ENCODE measurements around the gene LDHD. TPM values are rescaled to one million over a fixed set of nuclear protein-coding genes. Genes with fewer than 3 reads are reported as not detected.

The LDHD gene
- total and polyA plus RNA-seq, 2 of the 13 experiments (the other 11 are each of a cell fraction or from before 2014, with no cell fraction given): 9.1 to 9.8 TPM

DNA sequence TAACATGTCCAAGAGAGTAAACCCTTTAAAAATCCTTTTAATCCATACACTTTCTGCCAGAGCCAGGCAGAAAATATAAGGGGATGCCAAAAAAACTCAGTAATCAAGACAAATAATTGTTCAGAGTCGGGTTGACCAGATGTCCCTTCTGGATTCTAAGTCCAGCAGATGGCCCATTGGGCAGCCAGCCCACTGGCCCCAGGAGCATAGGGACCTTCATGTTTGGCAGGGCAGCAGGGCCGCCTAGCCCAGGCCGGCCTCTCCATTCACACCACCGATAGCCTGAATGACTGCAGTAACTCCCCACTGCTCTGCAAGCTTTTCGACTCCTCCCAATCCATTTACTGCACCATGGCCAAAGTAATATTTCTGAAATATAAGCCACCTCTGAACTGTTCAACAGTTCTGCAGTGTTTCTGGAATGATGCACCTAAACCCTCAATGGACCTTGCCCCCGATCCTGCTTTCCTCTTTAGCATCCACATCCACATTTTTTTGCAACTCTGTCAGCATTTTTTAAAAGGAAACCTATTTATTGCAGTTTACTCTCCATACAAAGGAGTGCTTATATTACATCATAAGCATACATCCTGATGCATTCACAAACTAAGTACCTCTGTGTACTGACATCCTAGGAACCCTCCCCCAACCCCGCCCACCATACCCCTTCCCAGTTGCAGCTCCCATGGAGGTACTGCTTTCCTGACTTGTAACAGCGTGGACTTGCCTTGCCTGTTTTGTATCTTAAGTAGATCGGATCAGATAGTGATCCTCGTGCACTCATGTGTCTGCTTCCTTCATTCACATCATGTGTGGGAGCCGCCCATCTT is 46.4 kb downstream of the LDHD start (continued):
- TF ChIP-seq DR1 (CRISPR knock-in tag; IDR thresholded peaks at IDR 0.05) (no peak), ZNF550 (CRISPR knock-in tag; IDR thresholded peaks at IDR 0.05; ENCODE audit: borderline replicate concordance) (no peak), ZNF713 (CRISPR knock-in tag; IDR thresholded peaks at IDR 0.05) (no peak; the same call in 1 of the 2 replicates), POGZ (CRISPR knock-in tag; IDR thresholded peaks at IDR 0.05) (no peak; the same call in 1 of the 2 replicates), ESRRA (CRISPR knock-in tag; IDR thresholded peaks at IDR 0.05; ENCODE audit: low read depth) (no peak), KMT2A (CRISPR knock-in tag; IDR thresholded peaks at IDR 0.05) (peak; percentile 44; the same call in 1 of the 2 replicates), ZFAT (CRISPR knock-in tag; conservative IDR thresholded peaks at IDR 0.05) (no peak), KLF9 (CRISPR knock-in tag; IDR thresholded peaks at IDR 0.05; ENCODE audit: low read depth) (0 out of 2 replicates have a peak, but pooled peaks have one; percentile 31), AFF4 (CRISPR knock-in tag; IDR thresholded peaks at IDR 0.05) (no peak), SNRNP70 (IDR thresholded peaks at IDR 0.05; ENCODE audit: low read depth, low read length) (no peak), AGO2 (optimal IDR thresholded peaks at IDR 0.05; ENCODE audit: low read depth, low read length) (no peak), CBFB (CRISPR knock-in tag; IDR thresholded peaks at IDR 0.05) (0 out of 2 replicates have a peak, but pooled peaks have one; percentile 58), ZNF773 (CRISPR knock-in tag; IDR thresholded peaks at IDR 0.05; ENCODE audit: borderline replicate concordance) (no peak), NFIC (IDR thresholded peaks at IDR 0.05; ENCODE audit: low read length) (peak; percentile 43; the same call in 1 of the 2 replicates), HMG20A (CRISPR knock-in tag; IDR thresholded peaks at IDR 0.05; ENCODE audit: borderline replicate concordance) (peak; percentile 69), MNT (IDR thresholded peaks at IDR 0.05) (peak; percentile 50), LCORL (IDR thresholded peaks at IDR 0.05) (peak; percentile 86), LCORL (CRISPR knock-in tag; IDR thresholded peaks at IDR 0.05) (peak; percentile 66), ATF1 (CRISPR knock-in tag; IDR thresholded peaks at IDR 0.05) (peak; percentile 44; the same call in 1 of the 2 replicates), SOX5 (CRISPR knock-in tag; IDR thresholded peaks at IDR 0.05; ENCODE audit: borderline replicate concordance) (peak; percentile 88; the same call in 1 of the 2 replicates), ZNF557 (CRISPR knock-in tag; IDR thresholded peaks at IDR 0.05) (0 out of 2 replicates have a peak, but pooled peaks have one; percentile 39), ZSCAN30 (CRISPR knock-in tag; IDR thresholded peaks at IDR 0.05) (no peak), ZNF879 (CRISPR knock-in tag; IDR thresholded peaks at IDR 0.05) (no peak), MLX (CRISPR knock-in tag; IDR thresholded peaks at IDR 0.05) (peak; percentile 43), ZNF234 (CRISPR knock-in tag; conservative IDR thresholded peaks at IDR 0.05) (no peak)
- TF ChIP-seq, protein P1, sequence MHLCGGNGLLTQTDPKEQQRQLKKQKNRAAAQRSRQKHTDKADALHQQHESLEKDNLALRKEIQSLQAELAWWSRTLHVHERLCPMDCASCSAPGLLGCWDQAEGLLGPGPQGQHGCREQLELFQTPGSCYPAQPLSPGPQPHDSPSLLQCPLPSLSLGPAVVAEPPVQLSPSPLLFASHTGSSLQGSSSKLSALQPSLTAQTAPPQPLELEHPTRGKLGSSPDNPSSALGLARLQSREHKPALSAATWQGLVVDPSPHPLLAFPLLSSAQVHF (CRISPR knock-in tag; IDR thresholded peaks at IDR 0.05): no peak
